HUES64 (cell line): ENCODE results near the gene L3MBTL4.

Source experiments
- H3K27ac ChIP-seq: 2 replicates; pipeline ENCODE4 v1.7.0; 2013; ENCODE audit warnings: low read depth, low read length, inconsistent platforms
- H3K27me3 ChIP-seq: 2 replicates; pipeline ENCODE4 v1.6.1; 2013; ENCODE audit warnings: mild to moderate bottlenecking, low read length; ENCODE audit not compliant: insufficient read depth
- H3K36me3 ChIP-seq: 2 replicates; pipeline ENCODE4 v1.6.1; 2013; ENCODE audit warnings: mild to moderate bottlenecking, low read length; ENCODE audit not compliant: insufficient read depth
- H3K4me1 ChIP-seq: 2 replicates; pipeline ENCODE4 v1.6.1; 2013; ENCODE audit warnings: mild to moderate bottlenecking, low read length, moderate library complexity; ENCODE audit not compliant: insufficient read depth
- H3K4me3 ChIP-seq: 2 replicates; pipeline ENCODE4 v1.5.1; 2013; ENCODE audit warnings: mild to moderate bottlenecking, low read length, moderate library complexity
- H3K9ac ChIP-seq: 2 replicates; pipeline ENCODE4 v1.6.1; 2013; ENCODE audit warnings: mild to moderate bottlenecking, low read depth, low read length
- H3K9me3 ChIP-seq: 2 replicates; pipeline ENCODE4 v1.6.1; 2013; ENCODE audit warnings: low read depth, low read length; ENCODE audit not compliant: insufficient read depth
- WGBS: fragments of 150-250, 120-280 bp; methylation state at CpG from one replicate; pipeline ENCODE4 v1.1.7; 2013; ENCODE audit warnings: missing lambda C conversion rate; 5-methylcytosine and 5-hydroxymethylcytosine counted together

Gene L3MBTL4

DNA sequence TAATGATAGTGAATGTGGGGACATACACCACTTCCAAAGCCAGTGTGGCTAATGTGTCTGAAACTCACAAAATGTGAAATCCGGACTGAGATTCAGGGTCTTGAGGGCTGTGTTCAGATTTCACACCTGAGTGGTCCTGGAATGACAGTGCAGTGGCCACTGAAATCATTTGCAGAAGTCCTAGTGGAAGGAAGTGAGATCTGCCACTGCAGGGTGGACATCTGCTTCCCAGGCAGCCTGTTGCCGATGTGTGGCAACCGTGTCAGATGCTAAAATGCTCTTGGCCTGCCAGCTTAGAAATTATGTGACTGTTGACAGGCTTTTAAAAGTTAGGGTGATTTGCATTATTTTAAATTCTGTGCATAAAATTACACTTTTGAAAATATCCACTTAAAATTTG, 441.6 kb downstream of the L3MBTL4 start:
- no peak overlapping the region for H3K27ac ChIP-seq
- H3K9me3 ChIP-seq = no peaks in the 10 kb centered on the region
- 95% methylated on average over 3 of the region's 3 CpGs for WGBS
- H3K27me3 ChIP-seq = no peaks in the 10 kb centered on the region
- H3K4me1 ChIP-seq = peaks cover 30% of the 10 kb centered on the region
- no peak overlapping the region for H3K9ac ChIP-seq
- no peaks in the 10 kb centered on the region for H3K36me3 ChIP-seq
- no peak overlapping the region for H3K4me3 ChIP-seq

DNA sequence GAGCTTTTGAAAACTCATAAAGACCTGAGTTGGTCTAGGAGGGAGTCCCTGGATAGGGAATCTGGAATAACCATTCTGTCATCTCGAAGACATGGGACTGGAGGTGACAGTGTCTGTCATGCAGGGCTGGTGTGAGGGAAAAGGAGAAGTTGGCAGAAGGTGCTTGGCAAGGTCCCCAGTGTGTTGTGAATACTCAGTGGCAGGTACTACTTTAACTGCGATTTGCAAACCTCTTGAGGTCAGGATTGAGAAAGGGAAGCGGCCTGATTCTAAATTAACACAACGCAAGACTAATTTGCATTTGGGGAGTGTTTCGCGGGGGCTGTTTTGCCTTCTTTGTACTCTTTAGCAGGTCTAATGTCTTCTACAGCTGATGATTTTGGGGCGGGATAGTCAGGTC, 442.4 kb downstream of the L3MBTL4 start:
- no peak overlapping the region for H3K27ac ChIP-seq
- no peaks in the 10 kb centered on the region for H3K27me3 ChIP-seq
- H3K9me3 ChIP-seq = no peaks in the 10 kb centered on the region
- peaks cover 30% of the 10 kb centered on the region for H3K4me1 ChIP-seq
- no peak overlapping the region for H3K4me3 ChIP-seq
- H3K36me3 ChIP-seq = no peaks in the 10 kb centered on the region
- 86% methylated on average over 7 of the region's 7 CpGs for WGBS
- no peak overlapping the region for H3K9ac ChIP-seq

DNA sequence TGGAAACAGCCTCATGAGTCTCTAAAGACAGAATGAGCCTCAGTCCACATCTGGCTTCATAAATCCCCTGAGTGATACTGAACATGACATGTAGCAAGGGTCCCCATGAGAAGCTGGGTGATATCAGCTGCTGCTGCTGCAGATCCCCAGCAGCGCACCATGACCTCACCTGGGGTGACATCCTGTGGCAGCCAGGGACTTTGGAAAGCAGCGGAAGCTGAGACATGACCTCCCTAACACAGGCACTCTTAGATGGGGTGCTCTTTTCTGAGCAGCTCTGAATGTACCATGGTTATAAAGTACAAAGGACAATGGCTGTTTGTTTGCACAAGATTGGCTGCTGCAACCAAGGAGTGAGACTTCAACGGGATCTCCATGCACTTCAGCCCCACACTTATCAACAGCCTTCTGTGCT, 444.7 kb downstream of the L3MBTL4 start:
- peaks cover 38% of the 10 kb centered on the region for H3K4me1 ChIP-seq

DNA sequence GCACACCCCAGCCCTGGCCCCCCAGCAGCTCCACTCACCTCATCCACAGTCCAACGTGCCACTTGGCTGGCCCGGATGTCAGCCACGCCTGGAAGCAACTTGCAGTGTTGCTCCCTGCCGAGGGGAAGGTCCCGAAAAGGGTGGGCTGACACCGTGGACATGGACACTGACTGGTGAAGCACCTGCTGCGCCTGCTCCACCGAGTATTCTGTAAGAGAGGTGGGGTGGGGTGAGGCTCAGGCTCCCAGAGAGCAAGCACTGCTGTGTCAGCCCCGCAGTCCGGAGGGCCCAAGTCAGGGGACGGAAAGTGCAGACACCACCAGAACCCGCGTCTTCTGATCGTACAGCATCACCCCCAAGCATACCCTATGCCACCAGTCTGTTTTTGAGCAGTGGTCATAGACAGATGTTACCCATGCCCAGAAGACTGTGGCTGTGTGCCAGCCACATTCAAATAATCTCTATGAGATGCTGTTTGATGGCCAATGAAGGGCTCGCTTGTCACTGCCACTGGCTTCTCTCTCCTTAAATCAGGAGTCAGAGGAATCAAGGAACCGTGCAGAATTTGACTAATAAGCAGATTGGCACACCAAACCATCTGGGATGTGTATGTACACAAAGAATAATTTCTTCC, 445.2 kb downstream of the L3MBTL4 start:
- peaks cover 42% of the 10 kb centered on the region for H3K4me1 ChIP-seq
- no peak overlapping the region for H3K9ac ChIP-seq
- no peak overlapping the region for H3K27ac ChIP-seq
- no peaks in the 10 kb centered on the region for H3K27me3 ChIP-seq
- H3K36me3 ChIP-seq = no peaks in the 10 kb centered on the region
- H3K4me3 ChIP-seq = no peak overlapping the region
- 94% methylated on average over 16 of the region's 16 CpGs for WGBS
- H3K9me3 ChIP-seq = no peaks in the 10 kb centered on the region

More for the DNA sequence above, 444.7 kb downstream of the L3MBTL4 start:
- no peak overlapping the region for H3K27ac ChIP-seq
- H3K27me3 ChIP-seq = no peaks in the 10 kb centered on the region
- WGBS = 52% methylated on average over 3 of the region's 3 CpGs
- H3K9ac ChIP-seq = no peak overlapping the region
- no peak overlapping the region for H3K4me3 ChIP-seq
- H3K9me3 ChIP-seq = no peaks in the 10 kb centered on the region
- H3K36me3 ChIP-seq = no peaks in the 10 kb centered on the region

DNA sequence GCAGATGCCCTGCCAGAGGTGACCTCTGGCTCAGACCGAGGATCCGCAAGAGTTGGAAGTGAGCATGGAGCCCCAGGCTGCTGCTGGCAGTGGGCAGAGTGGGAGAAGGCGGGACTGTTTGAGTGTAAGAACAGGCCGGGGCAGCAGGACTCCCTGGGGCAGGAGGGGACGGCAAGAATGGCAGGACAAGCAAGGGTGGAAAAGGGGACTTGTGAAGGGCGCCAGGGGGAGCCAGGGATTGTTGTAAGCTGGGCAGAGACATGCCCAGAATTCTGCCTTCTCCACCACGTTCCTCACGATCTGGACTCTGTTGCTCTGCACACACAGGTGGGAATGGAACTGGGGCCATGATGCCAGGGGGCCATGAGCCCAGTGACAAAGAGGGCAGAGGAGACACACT, 447.0 kb downstream of the L3MBTL4 start:
- Histone ChIP-seq H3K27ac (no peak overlapping the region), H3K27me3 (no peaks in the 10 kb centered on the region), H3K36me3 (no peaks in the 10 kb centered on the region), H3K4me3 (no peak overlapping the region), H3K9ac (no peak overlapping the region), H3K4me1 (peaks cover 42% of the 10 kb centered on the region), H3K9me3 (no peaks in the 10 kb centered on the region)
- 96% methylated on average over 8 of the region's 8 CpGs for WGBS

DNA sequence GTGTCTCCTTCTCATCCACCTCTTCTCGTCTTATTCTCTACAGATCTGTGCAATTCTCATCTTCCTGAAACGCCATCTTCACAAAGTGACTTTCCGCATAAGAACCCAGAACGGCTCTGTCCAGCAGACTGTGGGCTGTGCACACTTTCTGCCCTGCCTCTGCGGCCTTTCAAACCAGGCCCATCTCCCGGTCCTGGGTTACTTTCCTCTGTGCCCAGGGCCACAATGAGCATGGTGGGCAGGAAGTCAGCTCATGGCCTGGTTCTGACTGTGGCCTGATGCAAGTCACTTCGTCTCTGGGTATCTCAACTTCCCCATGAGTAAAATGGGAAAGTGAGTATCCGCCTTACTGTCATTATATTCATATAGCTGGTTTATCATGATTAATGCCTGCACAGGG, 447.7 kb downstream of the L3MBTL4 start:
- H3K4me3 ChIP-seq = no peak overlapping the region
- no peak overlapping the region for H3K9ac ChIP-seq
- WGBS = 95% methylated on average over 8 of the region's 8 CpGs
- no peaks in the 10 kb centered on the region for H3K36me3 ChIP-seq
- peaks cover 35% of the 10 kb centered on the region for H3K4me1 ChIP-seq
- no peak overlapping the region for H3K27ac ChIP-seq
- no peaks in the 10 kb centered on the region for H3K27me3 ChIP-seq
- H3K9me3 ChIP-seq = no peaks in the 10 kb centered on the region

DNA sequence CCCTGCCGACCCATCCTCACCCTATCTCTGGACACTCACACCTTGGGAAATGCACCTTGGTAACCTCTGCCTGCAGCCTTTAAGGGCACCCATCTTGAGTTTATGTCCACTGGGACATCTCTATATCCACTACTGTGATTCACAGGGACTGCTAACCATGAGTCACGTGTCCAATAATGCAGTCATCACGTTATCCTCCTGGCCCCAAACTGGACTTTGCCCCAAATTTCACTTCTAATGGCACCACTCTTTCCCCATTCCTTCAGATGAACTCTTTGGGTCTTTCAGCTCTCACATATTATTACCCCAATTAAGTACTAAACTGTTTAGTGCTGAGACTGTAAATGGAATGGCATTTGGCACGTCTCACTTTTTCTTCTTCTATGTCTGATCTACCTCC, 448.2 kb downstream of the L3MBTL4 start:
- Histone ChIP-seq H3K27me3 (no peaks in the 10 kb centered on the region), H3K27ac (no peak overlapping the region), H3K36me3 (no peaks in the 10 kb centered on the region), H3K4me1 (peaks cover 30% of the 10 kb centered on the region), H3K9me3 (no peaks in the 10 kb centered on the region), H3K4me3 (no peak overlapping the region), H3K9ac (no peak overlapping the region)
- 92% methylated on average over 4 of the region's 4 CpGs for WGBS

DNA sequence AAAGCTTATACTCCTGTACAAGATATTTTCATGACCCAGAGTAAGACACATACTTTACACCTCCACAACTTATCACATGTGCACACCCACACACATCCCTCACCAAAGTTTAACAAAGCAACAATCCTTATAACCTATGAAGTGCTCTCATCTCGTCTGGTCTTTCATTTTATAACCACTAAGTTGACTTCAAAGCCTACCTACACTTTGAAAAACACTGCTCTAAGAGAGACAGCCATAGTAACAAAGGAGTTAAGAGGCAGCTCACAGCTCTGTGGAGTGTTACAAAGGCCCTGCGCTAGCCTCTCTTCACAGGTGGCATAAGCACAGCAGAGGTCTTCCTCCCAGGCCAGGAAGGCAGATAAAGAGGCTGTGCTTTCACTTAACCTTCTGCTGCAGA, 449.7 kb downstream of the L3MBTL4 start:
- H3K27me3 ChIP-seq = no peaks in the 10 kb centered on the region
- no peaks in the 10 kb centered on the region for H3K36me3 ChIP-seq

DNA sequence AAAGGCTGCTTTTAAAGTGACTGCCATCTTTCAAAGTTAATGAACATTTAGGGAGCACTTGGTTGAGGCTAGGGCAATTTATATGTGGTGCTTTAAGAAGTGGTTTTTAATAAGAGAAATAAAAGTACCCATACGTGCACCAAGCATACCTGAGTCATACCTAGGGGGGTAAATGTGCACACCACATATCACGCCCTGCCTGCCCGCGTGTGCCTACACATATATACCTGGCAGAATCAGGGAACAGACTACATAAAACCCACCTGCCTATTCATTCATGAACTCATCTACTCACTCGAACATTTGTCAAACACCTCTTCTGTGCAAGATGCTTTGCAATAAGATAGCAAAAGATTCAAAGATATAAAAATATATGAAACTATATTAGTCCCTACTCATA, 450.1 kb downstream of the L3MBTL4 start:
- no peak overlapping the region for H3K27ac ChIP-seq
- no peak overlapping the region for H3K9ac ChIP-seq
- H3K4me1 ChIP-seq = peaks cover 12% of the 10 kb centered on the region; the same call in 1 of the 2 replicates
- no peak overlapping the region for H3K4me3 ChIP-seq
- H3K9me3 ChIP-seq = no peaks in the 10 kb centered on the region
- 83% methylated on average over 5 of the region's 5 CpGs for WGBS
- H3K36me3 ChIP-seq = no peaks in the 10 kb centered on the region
- H3K27me3 ChIP-seq = no peaks in the 10 kb centered on the region

More for the DNA sequence above, 449.7 kb downstream of the L3MBTL4 start:
- Histone ChIP-seq H3K9me3 (no peaks in the 10 kb centered on the region), H3K9ac (no peak overlapping the region), H3K4me1 (peaks cover 15% of the 10 kb centered on the region), H3K4me3 (no peak overlapping the region), H3K27ac (no peak overlapping the region)
- WGBS = 62% methylated on average over 2 of the region's 2 CpGs

DNA sequence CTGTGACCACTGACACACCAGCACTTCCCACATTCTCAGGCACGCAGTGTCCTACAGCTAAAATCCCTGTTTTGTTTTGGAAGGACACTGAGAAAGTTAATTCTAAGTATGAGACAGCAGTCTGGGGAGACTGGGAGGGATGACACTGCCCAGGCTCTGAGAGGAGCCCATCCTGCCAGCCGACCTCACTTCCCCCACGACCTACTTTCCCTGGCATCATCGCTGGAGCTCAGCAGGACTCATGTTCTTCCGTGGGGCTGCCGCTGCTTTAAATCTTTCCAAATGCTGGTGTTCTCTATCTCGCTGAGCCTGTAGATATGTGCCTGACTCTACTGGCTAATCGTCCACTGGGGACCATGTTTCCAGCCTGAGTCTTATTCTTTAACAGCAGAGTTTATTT, 450.6 kb downstream of the L3MBTL4 start:
- H3K4me3 ChIP-seq = no peak overlapping the region
- H3K9ac ChIP-seq = no peak overlapping the region
- H3K36me3 ChIP-seq = no peaks in the 10 kb centered on the region
- no peaks in the 10 kb centered on the region for H3K9me3 ChIP-seq
- no peaks in the 10 kb centered on the region for H3K27me3 ChIP-seq
- 90% methylated on average over 8 of the region's 8 CpGs for WGBS
- H3K27ac ChIP-seq = no peak overlapping the region
- peaks cover 12% of the 10 kb centered on the region; the same call in 1 of the 2 replicates for H3K4me1 ChIP-seq

DNA sequence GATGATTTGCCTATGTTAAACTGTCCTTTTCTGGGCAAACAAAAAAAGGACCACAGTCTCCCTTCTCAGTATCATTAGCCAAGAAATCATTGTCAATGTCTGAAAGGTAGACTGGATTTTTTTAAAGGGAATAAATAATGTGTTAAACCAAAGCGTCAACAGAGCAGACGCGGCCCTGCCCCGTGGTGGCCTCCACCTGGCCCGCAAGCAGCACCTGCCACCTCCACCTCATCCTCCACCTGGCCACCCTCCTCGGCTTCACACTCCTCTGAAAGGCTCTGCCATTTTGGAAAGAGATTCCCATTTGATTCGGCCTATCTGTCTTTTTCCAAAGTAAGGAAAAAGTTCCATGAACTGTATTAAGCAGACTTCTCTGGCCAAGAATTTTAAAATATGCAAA, 451.4 kb downstream of the L3MBTL4 start:
- 94% methylated on average over 7 of the region's 7 CpGs for WGBS
- Histone ChIP-seq H3K27me3 (no peaks in the 10 kb centered on the region), H3K9me3 (no peaks in the 10 kb centered on the region), H3K36me3 (no peaks in the 10 kb centered on the region), H3K4me3 (no peak overlapping the region), H3K9ac (no peak overlapping the region), H3K4me1 (peaks cover 12% of the 10 kb centered on the region; the same call in 1 of the 2 replicates), H3K27ac (no peak overlapping the region)

DNA sequence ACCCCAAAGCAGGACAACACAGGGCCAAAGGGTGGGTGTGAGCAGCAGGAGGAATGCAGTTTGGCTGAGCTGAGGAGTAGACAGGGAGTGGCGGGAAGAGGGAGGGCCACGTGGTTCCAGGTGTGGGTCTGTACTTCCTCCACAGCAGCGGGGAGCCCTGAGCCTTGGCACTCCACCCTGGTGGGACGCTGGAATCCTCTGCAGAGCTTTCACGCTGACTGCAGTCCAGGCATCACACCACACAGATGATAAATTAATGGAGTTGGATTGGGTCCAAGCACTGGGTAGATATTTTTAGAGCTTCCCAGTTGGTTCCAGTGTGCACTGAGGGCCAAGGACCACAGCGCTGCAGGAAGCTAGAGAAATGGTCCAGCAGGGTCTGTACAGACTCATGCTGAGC, 452.3 kb downstream of the L3MBTL4 start:
- Histone ChIP-seq H3K36me3 (no peaks in the 10 kb centered on the region), H3K4me3 (no peak overlapping the region), H3K27me3 (no peaks in the 10 kb centered on the region), H3K9ac (no peak overlapping the region), H3K27ac (no peak overlapping the region), H3K4me1 (peaks cover 12% of the 10 kb centered on the region; the same call in 1 of the 2 replicates), H3K9me3 (no peaks in the 10 kb centered on the region)
- WGBS = 93% methylated on average over 6 of the region's 6 CpGs
